Umbilical cord (tissue), 2 donors: Measurements from ENCODE around the gene SETD5. TPM values are rescaled to one million over a fixed set of nuclear protein-coding genes. Genes with fewer than 3 reads are reported as not detected.

Source experiments
- DNase-seq: peaks from one replicate; pipeline ENCODE4 v3.0.0-alpha.2; 2015; ENCODE audit warnings: low spot score
- total RNA-seq: library from RNA; depleted of rRNA; stranded (reverse); fragments of >200 nt; gene quantifications from one replicate; pipeline ENCODE4 v1.2.3, GENCODE V29; 2014; ENCODE audit warnings: low replicate concordance; ENCODE audit not compliant: insufficient read depth

Gene SETD5
- total RNA-seq, 1 donor from 2014 or later: 76.3 TPM

DNA sequence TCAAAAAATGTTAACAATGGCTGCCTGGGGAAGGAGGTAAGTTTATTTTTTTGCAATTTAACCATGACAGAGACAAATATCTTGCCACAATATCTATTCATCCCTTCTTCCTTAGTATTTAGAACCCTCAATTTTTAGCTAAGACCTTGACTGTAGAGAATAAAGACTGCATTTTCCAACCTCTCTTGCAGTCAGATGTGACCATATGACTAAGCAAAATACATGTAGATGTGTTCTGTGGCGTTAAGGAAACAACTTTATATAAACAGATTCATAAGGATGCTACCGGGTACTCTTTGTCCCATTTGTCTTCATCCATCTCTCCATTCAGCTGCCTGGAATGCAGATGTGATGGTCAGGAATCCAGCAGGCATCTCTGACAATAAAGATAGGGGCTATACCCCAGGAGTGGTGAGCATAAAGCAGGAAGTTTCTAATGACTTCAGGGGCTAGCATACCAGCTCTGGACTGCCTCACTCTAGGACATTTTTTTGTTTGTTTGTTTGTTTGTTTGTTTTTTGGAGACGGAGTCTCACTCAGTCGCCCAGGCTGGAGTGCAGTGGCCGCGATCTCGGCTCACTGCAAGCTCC, 115.1 kb downstream of the SETD5 start:
- no peak for DNase-seq

DNA sequence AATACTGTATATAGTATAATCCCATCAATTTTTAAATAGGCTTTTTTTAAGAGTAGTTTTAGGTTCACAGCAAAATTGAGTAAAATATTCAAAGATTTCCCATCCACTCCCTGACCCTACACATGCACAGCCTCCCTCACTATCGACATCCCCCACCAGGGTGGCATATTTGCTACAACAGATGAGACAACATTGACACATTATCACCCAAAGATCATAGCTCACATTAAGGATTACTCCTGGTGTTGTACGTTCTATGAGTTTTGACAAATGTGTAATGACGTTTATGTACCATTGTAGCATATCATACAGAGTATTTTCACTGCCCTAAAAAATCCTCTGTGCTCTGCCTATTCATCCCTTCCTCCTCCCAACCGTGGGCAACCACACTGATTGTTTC, 116.9 kb downstream of the SETD5 start:
- no peak for DNase-seq

DNA sequence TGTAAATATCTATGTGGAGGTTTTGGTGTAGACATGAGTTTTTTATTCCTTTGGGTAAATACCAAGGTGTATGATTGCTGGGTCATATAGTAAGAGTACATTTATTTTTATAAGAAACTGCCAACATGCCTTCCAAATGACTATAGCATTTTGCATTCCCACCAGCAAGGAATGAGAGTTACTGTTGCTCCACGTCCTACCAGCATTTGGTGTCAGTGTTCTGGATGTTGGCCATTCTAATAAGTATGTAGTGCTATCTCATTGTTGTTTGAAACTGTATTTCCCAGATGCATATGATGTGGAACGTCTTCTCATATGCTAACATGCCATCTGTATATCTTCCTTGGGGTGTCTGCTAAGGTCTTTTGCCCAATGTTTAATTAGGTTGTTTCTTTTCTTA, 117.5 kb downstream of the SETD5 start:
- DNase-seq: no peak

DNA sequence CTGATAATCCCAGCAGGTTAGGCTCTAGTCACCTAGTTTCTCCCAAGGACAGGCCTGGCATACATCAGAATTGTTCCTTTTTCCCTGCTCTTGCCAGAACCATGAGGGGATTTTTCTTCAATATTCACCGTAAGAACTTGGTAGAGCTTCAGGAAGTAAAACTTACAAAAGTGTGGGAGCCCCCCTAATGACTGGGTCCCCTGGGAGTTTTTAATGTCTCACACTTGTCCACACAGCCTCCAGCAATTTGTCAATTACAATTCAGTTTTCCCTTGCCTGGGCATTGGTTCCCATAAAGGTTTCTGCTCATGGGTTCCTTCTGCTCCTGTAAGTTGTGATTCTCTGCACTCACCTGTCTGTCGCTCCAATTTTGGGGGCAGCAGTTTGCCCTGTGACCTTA, 127.7 kb downstream of the SETD5 start:
- DNase-seq: no peak

Other genes starting within 250 kb of the SETD5 start
- 10.4 TPM for gene SRGAP3, start 148.0 kb upstream of the SETD5 start, total RNA-seq
- 16.1 TPM for gene THUMPD3, start 34.6 kb upstream of the SETD5 start, total RNA-seq
- 0.48 TPM for gene LHFPL4, start 156.2 kb downstream of the SETD5 start, total RNA-seq